Endothelial cell of umbilical vein (primary cell): ENCODE measurements around the gene SOHLH1.

Source experiments
- CTCF ChIP-seq, 2 donors: IDR thresholded peaks; 1 replicate in 1 of 2; 2 replicates in 1 of 2; pipeline ENCODE4 v1.5.1; 2011; ENCODE audit warnings: low read length in 2 of 2, mild to moderate bottlenecking in 2 of 2, moderate library complexity in 2 of 2, control low read depth in 1 of 2, inconsistent platforms in 1 of 2, low read depth in 1 of 2; ENCODE audit not compliant: insufficient read depth in 1 of 2; ENCODE audit errors: extremely low read depth in 1 of 2
- EZH2 ChIP-seq: IDR thresholded peaks from 2 replicates; pipeline ENCODE4 v1.6.1; 2012; ENCODE audit warnings: borderline replicate concordance, low read depth, mild to moderate bottlenecking, moderate library complexity, low read length, inconsistent platforms; ENCODE audit not compliant: severe bottlenecking
- FOS ChIP-seq: IDR thresholded peaks from 2 replicates; pipeline ENCODE4 v1.6.1; 2011; ENCODE audit warnings: mild to moderate bottlenecking, low read length, moderate library complexity, borderline replicate concordance; ENCODE audit not compliant: insufficient read depth
- JUN ChIP-seq: IDR thresholded peaks from 2 replicates; pipeline ENCODE4 v1.6.1; 2011; ENCODE audit warnings: borderline replicate concordance, low read depth; ENCODE audit not compliant: insufficient read length, insufficient read depth
- POLR2AphosphoS5 ChIP-seq: IDR thresholded peaks from 2 replicates; pipeline ENCODE4 v1.6.1; 2012; ENCODE audit warnings: low read depth, mild to moderate bottlenecking, control low read depth, low read length, moderate library complexity; ENCODE audit not compliant: insufficient read depth

DNA sequence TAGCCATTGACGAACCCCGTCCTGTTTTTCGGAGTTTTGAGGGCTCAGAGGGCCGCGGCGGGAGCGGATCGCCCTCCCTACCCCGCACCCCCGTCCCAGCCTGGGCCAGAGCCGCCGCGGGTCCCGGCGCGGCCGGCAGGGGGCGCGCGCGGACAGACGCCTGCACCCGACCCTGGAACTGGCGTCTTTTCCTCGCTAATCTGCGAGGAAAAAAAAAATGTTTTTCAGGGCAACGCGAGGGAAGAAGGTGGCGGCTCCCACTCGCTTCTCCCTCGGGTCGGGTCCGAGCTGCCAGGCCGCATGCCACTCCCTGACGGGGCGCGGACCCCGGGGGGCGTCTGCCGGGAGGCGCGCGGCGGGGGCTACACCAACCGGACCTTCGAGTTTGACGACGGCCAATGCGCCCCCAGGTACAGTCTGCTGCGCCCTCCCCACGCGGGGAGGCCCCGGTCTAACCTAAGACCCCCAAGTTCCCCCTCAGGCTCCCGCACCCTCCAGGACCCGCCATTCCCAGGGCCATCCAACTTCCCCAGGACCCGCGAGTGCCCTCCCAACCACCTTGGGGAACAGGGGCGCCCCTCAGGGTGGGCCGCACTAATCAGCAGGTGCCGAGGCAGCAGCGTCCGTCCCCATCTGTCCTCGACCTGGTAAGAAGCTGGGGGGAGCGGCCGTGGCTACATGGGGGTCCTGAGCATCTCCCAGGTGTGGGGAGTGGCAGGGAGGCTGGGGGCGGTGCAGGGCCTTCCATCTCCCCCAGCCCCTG lies 2.9 kb upstream of the SOHLH1 start, which contains the start of gene KCNT1:
- TF ChIP-seq EZH2 (no peak), POLR2AphosphoS5 (no peak), CTCF (IDR thresholded peaks at IDR 0.05; ENCODE audit: extremely low read depth in 1 of 2, insufficient read depth in 1 of 2, low read depth in 1 of 2, low read length in 2 of 2) (peak; percentile 73 to 90), FOS (no peak), JUN (no peak)
